DOHH2 (cell line): ENCODE results near the gene FAM117B.

Source experiments
- H3F3A ChIP-seq: fragments of 200-600 bp; sonication (generic), shearing (Covaris generic); 2 replicates; pipeline ENCODE4 v1.6.0; 2016; ENCODE audit warnings: antibody characterized with exemption, mild to moderate bottlenecking; ENCODE audit not compliant: control insufficient read depth, insufficient read depth
- H3K27ac ChIP-seq: fragments of 200-600 bp; sonication (generic); 2 replicates; pipeline ENCODE4 v1.5.1; 2014; ENCODE audit warnings: low read depth, mild to moderate bottlenecking, low read length, moderate library complexity
- H3K27me3 ChIP-seq: fragments of 200-600 bp; sonication (generic); 2 replicates; pipeline ENCODE4 v1.6.1; 2014; ENCODE audit warnings: mild to moderate bottlenecking, low read length, mixed read lengths; ENCODE audit not compliant: control insufficient read depth
- H3K36me3 ChIP-seq: fragments of 200-600 bp; sonication (generic); 2 replicates; pipeline ENCODE4 v1.6.1; 2014; ENCODE audit warnings: mild to moderate bottlenecking, low read length, moderate library complexity, mixed read lengths; ENCODE audit not compliant: control insufficient read depth
- H3K4me1 ChIP-seq: fragments of 200-600 bp; sonication (generic); 2 replicates; pipeline ENCODE4 v1.6.1; 2014; ENCODE audit warnings: mild to moderate bottlenecking, low read length, mixed read lengths; ENCODE audit not compliant: control insufficient read depth
- H3K4me2 ChIP-seq: fragments of 200-600 bp; sonication (generic); 2 replicates; pipeline ENCODE4 v1.6.0; 2014; ENCODE audit warnings: mild to moderate bottlenecking, low read length, moderate library complexity
- H3K4me3 ChIP-seq: fragments of 200-600 bp; sonication (generic); 2 replicates; pipeline ENCODE4 v1.5.1; 2014; ENCODE audit warnings: mild to moderate bottlenecking, low read length, mixed read lengths
- H3K79me2 ChIP-seq: fragments of 200-600 bp; sonication (generic); 2 replicates; pipeline ENCODE4 v1.6.1; 2014; ENCODE audit warnings: mild to moderate bottlenecking, low read length, mixed read lengths; ENCODE audit not compliant: control insufficient read depth
- H3K9me2 ChIP-seq: fragments of 200-600 bp; sonication (generic); replicated peaks from 2 replicates; pipeline ENCODE4 v1.6.1; 2014; ENCODE audit warnings: mild to moderate bottlenecking, low read length, mixed read lengths; ENCODE audit not compliant: control insufficient read depth
- H3K9me3 ChIP-seq: fragments of 200-600 bp; sonication (generic); 2 replicates; pipeline ENCODE4 v1.6.1; 2014; ENCODE audit warnings: antibody characterized with exemption, low read length, mixed read lengths; ENCODE audit not compliant: control insufficient read depth, insufficient read depth
- H4K20me1 ChIP-seq: fragments of 200-600 bp; sonication (generic); 2 replicates; pipeline ENCODE4 v1.6.0; 2014; ENCODE audit warnings: low read depth, mild to moderate bottlenecking, antibody characterized with exemption, low read length, moderate library complexity; ENCODE audit not compliant: control insufficient read depth, insufficient read depth
- EZH2phosphoT487 ChIP-seq: fragments of 200-600 bp; sonication (generic); IDR thresholded peaks from 2 replicates; pipeline ENCODE4 v1.6.1; 2017; ENCODE audit warnings: borderline replicate concordance, mild to moderate bottlenecking, antibody characterized with exemption, low read length, moderate library complexity, mixed read lengths
- TF ChIP-seq, protein P1 (sequence below): fragments of 200-600 bp; sonication (generic); IDR thresholded peaks from one replicate; pipeline ENCODE4 v1.5.1; 2014; ENCODE audit warnings: antibody characterized with exemption, mild to moderate bottlenecking, low read depth, low read length; ENCODE audit not compliant: poor library complexity, severe bottlenecking

FAM117B gene

GRCh38 chr2:202592566-202592965 lies 42.2 kb upstream of the FAM117B start:
- Histone ChIP-seq H3K27ac (no peak overlapping the region), H3K4me2 (no peak overlapping the region), H3K9me3 (no peaks in the 10 kb centered on the region), H4K20me1 (no peaks in the 10 kb centered on the region), H3K9me2 (no peaks in the 10 kb centered on the region), H3F3A (no peaks in the 10 kb centered on the region), H3K79me2 (no peaks in the 10 kb centered on the region), H3K27me3 (no peaks in the 10 kb centered on the region), H3K4me3 (no peak overlapping the region), H3K4me1 (peaks cover 6% of the 10 kb centered on the region; the same call in 1 of the 2 replicates), H3K36me3 (no peaks in the 10 kb centered on the region)
- TF ChIP-seq EZH2phosphoT487 = no peak
- TF ChIP-seq, protein P1, sequence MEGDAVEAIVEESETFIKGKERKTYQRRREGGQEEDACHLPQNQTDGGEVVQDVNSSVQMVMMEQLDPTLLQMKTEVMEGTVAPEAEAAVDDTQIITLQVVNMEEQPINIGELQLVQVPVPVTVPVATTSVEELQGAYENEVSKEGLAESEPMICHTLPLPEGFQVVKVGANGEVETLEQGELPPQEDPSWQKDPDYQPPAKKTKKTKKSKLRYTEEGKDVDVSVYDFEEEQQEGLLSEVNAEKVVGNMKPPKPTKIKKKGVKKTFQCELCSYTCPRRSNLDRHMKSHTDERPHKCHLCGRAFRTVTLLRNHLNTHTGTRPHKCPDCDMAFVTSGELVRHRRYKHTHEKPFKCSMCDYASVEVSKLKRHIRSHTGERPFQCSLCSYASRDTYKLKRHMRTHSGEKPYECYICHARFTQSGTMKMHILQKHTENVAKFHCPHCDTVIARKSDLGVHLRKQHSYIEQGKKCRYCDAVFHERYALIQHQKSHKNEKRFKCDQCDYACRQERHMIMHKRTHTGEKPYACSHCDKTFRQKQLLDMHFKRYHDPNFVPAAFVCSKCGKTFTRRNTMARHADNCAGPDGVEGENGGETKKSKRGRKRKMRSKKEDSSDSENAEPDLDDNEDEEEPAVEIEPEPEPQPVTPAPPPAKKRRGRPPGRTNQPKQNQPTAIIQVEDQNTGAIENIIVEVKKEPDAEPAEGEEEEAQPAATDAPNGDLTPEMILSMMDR = no peak

DNA sequence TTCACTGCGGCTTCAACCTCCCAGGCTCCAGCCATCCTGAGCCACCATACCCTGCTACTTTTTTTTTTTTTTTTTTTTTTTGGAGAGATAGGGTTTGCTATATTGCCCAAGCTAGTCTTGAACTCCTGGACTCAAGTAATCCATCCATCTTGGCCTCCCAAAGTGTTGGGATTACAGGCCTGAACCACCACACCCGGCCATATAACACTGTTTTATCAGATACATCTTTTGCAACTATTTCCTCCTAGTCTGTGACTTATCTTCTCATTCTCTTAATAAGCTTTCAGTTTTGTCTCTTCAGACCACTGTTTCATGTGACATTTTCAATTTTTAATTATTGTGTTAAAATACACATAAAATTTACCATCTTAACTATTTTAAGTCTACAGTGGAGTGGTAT lies 35.7 kb upstream of the FAM117B start:
- Histone ChIP-seq H3F3A (no peaks in the 10 kb centered on the region), H3K4me3 (no peak overlapping the region), H3K4me2 (no peak overlapping the region)

DNA sequence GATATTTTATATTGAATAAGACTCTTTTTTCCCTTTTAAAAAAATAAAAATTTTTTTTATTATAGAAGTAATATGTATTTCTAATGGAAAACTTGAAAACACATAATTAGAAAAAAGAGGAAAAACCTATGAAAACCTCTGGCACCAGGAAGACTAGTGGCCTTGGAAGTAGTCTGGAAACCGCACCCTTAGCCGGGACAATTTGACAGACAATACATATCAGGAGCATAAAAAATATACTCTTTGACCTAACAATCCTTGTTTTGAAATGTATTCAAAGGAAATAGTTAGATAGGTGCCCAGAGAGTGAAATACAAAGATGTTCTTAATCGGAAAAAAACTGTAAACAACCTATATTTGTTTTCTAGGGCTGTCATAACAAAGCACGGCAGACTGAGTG lies 34.9 kb upstream of the FAM117B start:
- Histone ChIP-seq H3K79me2 (no peaks in the 10 kb centered on the region), H3K9me3 (no peaks in the 10 kb centered on the region), H3K4me2 (no peak overlapping the region), H3K36me3 (no peaks in the 10 kb centered on the region), H4K20me1 (no peaks in the 10 kb centered on the region), H3K4me3 (no peak overlapping the region), H3K9me2 (no peaks in the 10 kb centered on the region), H3K4me1 (peaks cover 4% of the 10 kb centered on the region; the same call in 1 of the 2 replicates), H3K27ac (no peak overlapping the region), H3K27me3 (no peaks in the 10 kb centered on the region), H3F3A (no peaks in the 10 kb centered on the region)
- TF ChIP-seq, protein P1 = no peak
- TF ChIP-seq EZH2phosphoT487 = no peak

More for the DNA sequence above, 35.7 kb upstream of the FAM117B start:
- Histone ChIP-seq H3K36me3 (no peaks in the 10 kb centered on the region), H3K9me2 (no peaks in the 10 kb centered on the region), H3K4me1 (no peaks in the 10 kb centered on the region), H4K20me1 (no peaks in the 10 kb centered on the region), H3K27me3 (no peaks in the 10 kb centered on the region), H3K27ac (no peak overlapping the region), H3K79me2 (no peaks in the 10 kb centered on the region), H3K9me3 (no peaks in the 10 kb centered on the region)
- no peak for TF ChIP-seq EZH2phosphoT487
- TF ChIP-seq, protein P1 = no peak

DNA sequence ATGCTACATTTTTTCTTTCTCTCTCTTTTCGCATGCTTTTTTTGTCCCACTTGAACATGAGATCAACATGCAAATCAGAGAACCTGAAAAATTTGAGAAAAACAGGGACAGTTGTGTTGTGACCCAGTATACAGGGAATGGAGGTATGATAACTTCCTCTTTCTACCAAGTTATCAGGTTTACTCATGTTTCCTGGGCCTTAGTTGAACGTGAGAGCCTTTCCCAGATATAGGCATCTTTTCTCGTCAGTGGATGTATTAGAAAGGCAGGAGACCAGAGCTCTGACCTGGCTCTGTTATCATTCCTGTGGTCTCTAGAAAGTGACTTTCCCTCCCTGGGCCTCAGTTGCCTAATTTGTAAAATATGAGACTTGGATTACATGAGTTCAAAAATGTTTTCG lies 30.1 kb upstream of the FAM117B start:
- no peaks in the 10 kb centered on the region for H3K36me3 ChIP-seq
- TF ChIP-seq, protein P1 = no peak
- no peak for TF ChIP-seq EZH2phosphoT487
- H3K27me3 ChIP-seq = no peaks in the 10 kb centered on the region

More for the DNA sequence above, 30.1 kb upstream of the FAM117B start:
- Histone ChIP-seq H3K79me2 (no peaks in the 10 kb centered on the region), H3K4me1 (peaks cover 4% of the 10 kb centered on the region; the same call in 1 of the 2 replicates), H3F3A (no peaks in the 10 kb centered on the region), H3K4me3 (no peak overlapping the region), H3K27ac (no peak overlapping the region), H4K20me1 (no peaks in the 10 kb centered on the region), H3K9me2 (no peaks in the 10 kb centered on the region), H3K4me2 (no peak overlapping the region), H3K9me3 (no peaks in the 10 kb centered on the region)
